GM12878 (cell line): Measurements from ENCODE around the gene TXN2. TPM values are rescaled to one million over a fixed set of nuclear protein-coding genes. Genes with fewer than 3 reads are reported as not detected.

Experiments used
- ATF7 ChIP-seq: fragments of 450-650 bp; IDR thresholded peaks from 2 replicates; pipeline ENCODE4 v1.6.1; 2016; ENCODE audit warnings: low read depth, mild to moderate bottlenecking
- CREB1 ChIP-seq: IDR thresholded peaks from 2 replicates; pipeline ENCODE4 v1.6.1; 2012; ENCODE audit warnings: low read depth, mild to moderate bottlenecking, inconsistent platforms
- EZH2 ChIP-seq: IDR thresholded peaks from 2 replicates; pipeline ENCODE4 v1.6.1; 2012; ENCODE audit warnings: low read depth, mild to moderate bottlenecking, control low read depth, inconsistent platforms, low read length, borderline replicate concordance; ENCODE audit not compliant: control insufficient read depth
- FOXK2 ChIP-seq: fragments of 450-650 bp; IDR thresholded peaks from 2 replicates; pipeline ENCODE4 v1.6.1; 2017; ENCODE audit warnings: mild to moderate bottlenecking, moderate library complexity
- IKZF2 ChIP-seq, 2 experiments: fragments of 450-650 bp; IDR thresholded peaks; 2 replicates each; pipeline ENCODE4 v1.6.1; 2017; ENCODE audit warnings: mild to moderate bottlenecking in 2 of 2, moderate library complexity in 2 of 2
- NR2F1 ChIP-seq: fragments of 450-650 bp; conservative IDR thresholded peaks from 2 replicates; pipeline ENCODE4 v1.6.1; 2017; ENCODE audit warnings: mild to moderate bottlenecking
- PML ChIP-seq: IDR thresholded peaks from 2 replicates; pipeline ENCODE4 v1.6.1; 2012; ENCODE audit warnings: low read length, inconsistent platforms
- RB1 ChIP-seq: fragments of 450-650 bp; formaldehyde crosslinking; IDR thresholded peaks from 2 replicates; pipeline ENCODE4 v1.6.1; 2017; ENCODE audit warnings: mild to moderate bottlenecking, borderline replicate concordance
- SRF ChIP-seq, 2 experiments: IDR thresholded peaks; 2 replicates each; pipeline ENCODE4 v1.6.1; 2011; ENCODE audit warnings: low read depth in 2 of 2, low read length in 2 of 2, mild to moderate bottlenecking in 1 of 2, moderate library complexity in 1 of 2
- TAF1 ChIP-seq: IDR thresholded peaks from 2 replicates; pipeline ENCODE4 v1.6.1; 2011; ENCODE audit warnings: mild to moderate bottlenecking, low read depth, low read length, borderline replicate concordance
- WRNIP1 ChIP-seq: IDR thresholded peaks from 2 replicates; pipeline ENCODE4 v1.6.1; 2011; ENCODE audit warnings: low read depth, low read length, improper control_type of control experiment, borderline replicate concordance
- ZBED1 ChIP-seq: IDR thresholded peaks from 2 replicates; pipeline ENCODE4 v1.6.1; 2016; ENCODE audit warnings: borderline replicate concordance
- ZNF622 ChIP-seq: fragments of 450-650 bp; IDR thresholded peaks from 2 replicates; pipeline ENCODE4 v1.6.1; 2017; ENCODE audit warnings: mild to moderate bottlenecking, inconsistent platforms
- polyA plus RNA-seq, 11 experiments: library from polyadenylated mRNA; depleted of rRNA in 4 of 11; unstranded in 6 of 11; stranded (reverse) in 5 of 11; fragments of >200 nt; fragmentation: Nextera tagmentation in 4 of 11; fragmentation: Illumina TruSeq in 1 of 11; extraction: Ambion mirVana in 4 of 11; extraction: Trizol in 1 of 11; gene quantifications; 1 replicate in 1 of 11; 2 replicates in 10 of 11; pipeline versions ENCODE4 v1.2.1 to v1.2.3, GENCODE V29; 2011 to 2016; ENCODE audit warnings: inconsistent platforms in 2 of 11, missing spikeins in 2 of 11, low read depth in 1 of 11
- total RNA-seq, 4 experiments: library from RNA; depleted of rRNA in 3 of 4; stranded (reverse); fragments of >200 nt in 3 of 4; fragmentation: Illumina TruSeq in 1 of 4; extraction: Trizol in 1 of 4; gene quantifications; 2 replicates each; pipeline versions ENCODE4 v1.2.1 to v1.2.3, GENCODE V29; 2013 to 2021
- TF ChIP-seq, protein P1 (sequence below): fragments of 450-650 bp; IDR thresholded peaks from 2 replicates; pipeline ENCODE4 v1.6.1; 2016; ENCODE audit warnings: mild to moderate bottlenecking
- TF ChIP-seq, protein P2 (sequence below): IDR thresholded peaks from 2 replicates; pipeline ENCODE4 v1.6.1; 2012; ENCODE audit warnings: low read depth, low read length, improper control_type of control experiment
- TF ChIP-seq, protein P3 (sequence below): fragments of 450-650 bp; conservative IDR thresholded peaks from 2 replicates; pipeline ENCODE4 v1.6.1; 2017; ENCODE audit warnings: mild to moderate bottlenecking, moderate library complexity
- TF ChIP-seq, protein P4 (sequence below): fragments of 450-650 bp; IDR thresholded peaks from 2 replicates; pipeline ENCODE4 v1.6.1; 2017; ENCODE audit warnings: low read depth, mild to moderate bottlenecking, moderate library complexity
- TF ChIP-seq, protein P5 (sequence below): fragments of 450-650 bp; IDR thresholded peaks from 2 replicates; pipeline ENCODE4 v1.6.1; 2018; ENCODE audit warnings: borderline replicate concordance, mild to moderate bottlenecking; ENCODE audit not compliant: partially characterized antibody

Gene TXN2
- total and polyA plus RNA-seq, 10 of the 15 experiments (the other 5 are each of a cell fraction or from before 2014, with no cell fraction given): 70.2 to 350 (median 183) TPM

DNA sequence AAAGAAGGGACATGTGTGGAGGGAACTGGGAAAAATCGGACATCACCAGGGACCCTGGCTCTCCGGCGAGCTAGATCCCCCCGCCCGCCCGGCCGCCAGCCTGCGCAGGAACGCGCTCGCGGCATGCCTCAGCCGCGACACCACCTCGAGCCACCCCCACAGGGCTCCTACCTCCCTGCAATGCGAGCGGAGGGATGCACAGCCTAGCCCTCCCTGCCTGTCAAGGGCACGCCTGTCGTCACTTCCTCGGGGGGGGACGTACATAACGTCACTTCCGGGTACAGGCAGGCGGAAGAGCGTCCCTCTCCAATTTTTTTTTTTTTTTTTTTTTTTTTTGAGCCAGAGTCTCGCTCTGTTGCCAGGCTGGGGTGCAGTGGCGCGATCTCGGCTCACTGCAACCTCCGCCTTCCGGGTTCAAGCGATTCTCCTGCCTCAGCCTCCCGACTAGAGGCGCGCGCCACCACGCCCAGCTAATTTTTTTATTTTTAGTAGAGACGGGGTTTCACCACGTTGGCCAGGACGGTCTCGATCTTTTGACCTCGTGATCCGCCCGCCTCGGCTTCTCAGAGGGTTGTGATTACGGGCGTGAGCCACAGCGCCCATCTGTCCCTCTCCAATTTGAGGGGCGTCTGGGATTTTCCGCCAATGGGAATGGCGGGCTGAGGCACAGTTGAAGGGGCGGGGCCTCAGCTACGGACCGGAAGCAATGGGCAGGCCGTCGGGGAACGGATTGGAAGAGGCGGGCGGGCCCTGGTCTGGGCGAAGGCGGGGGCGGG is at the start of gene TXN2 (continued):
- TF ChIP-seq ATF7 (peak; percentile 92), FOXK2 (peak; percentile 35; the same call in 1 of the 2 replicates), WRNIP1 (no peak), EZH2 (no peak), SRF (IDR thresholded peaks at IDR 0.05; ENCODE audit: low read depth in 2 of 2, low read length in 2 of 2) (0 out of 4 replicates have a peak, but pooled peaks of 1 of the 2 experiments have one; percentile 42), TAF1 (peak; percentile 72; the same call in 1 of the 2 replicates), CREB1 (peak; percentile 95), PML (peak; percentile 95), RB1 (peak; percentile 40; the same call in 1 of the 2 replicates), ZNF622 (no peak), NR2F1 (peak; percentile 55), IKZF2 (IDR thresholded peaks at IDR 0.05) (peak; percentile 64 to 67), ZBED1 (no peak)
- TF ChIP-seq, protein P1, sequence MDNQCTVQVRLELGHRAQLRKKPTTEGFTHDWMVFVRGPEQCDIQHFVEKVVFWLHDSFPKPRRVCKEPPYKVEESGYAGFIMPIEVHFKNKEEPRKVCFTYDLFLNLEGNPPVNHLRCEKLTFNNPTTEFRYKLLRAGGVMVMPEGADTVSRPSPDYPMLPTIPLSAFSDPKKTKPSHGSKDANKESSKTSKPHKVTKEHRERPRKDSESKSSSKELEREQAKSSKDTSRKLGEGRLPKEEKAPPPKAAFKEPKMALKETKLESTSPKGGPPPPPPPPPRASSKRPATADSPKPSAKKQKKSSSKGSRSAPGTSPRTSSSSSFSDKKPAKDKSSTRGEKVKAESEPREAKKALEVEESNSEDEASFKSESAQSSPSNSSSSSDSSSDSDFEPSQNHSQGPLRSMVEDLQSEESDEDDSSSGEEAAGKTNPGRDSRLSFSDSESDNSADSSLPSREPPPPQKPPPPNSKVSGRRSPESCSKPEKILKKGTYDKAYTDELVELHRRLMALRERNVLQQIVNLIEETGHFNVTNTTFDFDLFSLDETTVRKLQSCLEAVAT: peak; percentile 17; the same call in 1 of the 2 replicates
- TF ChIP-seq, protein P2, sequence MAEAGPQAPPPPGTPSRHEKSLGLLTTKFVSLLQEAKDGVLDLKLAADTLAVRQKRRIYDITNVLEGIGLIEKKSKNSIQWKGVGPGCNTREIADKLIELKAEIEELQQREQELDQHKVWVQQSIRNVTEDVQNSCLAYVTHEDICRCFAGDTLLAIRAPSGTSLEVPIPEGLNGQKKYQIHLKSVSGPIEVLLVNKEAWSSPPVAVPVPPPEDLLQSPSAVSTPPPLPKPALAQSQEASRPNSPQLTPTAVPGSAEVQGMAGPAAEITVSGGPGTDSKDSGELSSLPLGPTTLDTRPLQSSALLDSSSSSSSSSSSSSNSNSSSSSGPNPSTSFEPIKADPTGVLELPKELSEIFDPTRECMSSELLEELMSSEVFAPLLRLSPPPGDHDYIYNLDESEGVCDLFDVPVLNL: no peak
- TF ChIP-seq, protein P3, sequence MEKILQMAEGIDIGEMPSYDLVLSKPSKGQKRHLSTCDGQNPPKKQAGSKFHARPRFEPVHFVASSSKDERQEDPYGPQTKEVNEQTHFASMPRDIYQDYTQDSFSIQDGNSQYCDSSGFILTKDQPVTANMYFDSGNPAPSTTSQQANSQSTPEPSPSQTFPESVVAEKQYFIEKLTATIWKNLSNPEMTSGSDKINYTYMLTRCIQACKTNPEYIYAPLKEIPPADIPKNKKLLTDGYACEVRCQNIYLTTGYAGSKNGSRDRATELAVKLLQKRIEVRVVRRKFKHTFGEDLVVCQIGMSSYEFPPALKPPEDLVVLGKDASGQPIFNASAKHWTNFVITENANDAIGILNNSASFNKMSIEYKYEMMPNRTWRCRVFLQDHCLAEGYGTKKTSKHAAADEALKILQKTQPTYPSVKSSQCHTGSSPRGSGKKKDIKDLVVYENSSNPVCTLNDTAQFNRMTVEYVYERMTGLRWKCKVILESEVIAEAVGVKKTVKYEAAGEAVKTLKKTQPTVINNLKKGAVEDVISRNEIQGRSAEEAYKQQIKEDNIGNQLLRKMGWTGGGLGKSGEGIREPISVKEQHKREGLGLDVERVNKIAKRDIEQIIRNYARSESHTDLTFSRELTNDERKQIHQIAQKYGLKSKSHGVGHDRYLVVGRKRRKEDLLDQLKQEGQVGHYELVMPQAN: peak; percentile 66
- TF ChIP-seq, protein P4, sequence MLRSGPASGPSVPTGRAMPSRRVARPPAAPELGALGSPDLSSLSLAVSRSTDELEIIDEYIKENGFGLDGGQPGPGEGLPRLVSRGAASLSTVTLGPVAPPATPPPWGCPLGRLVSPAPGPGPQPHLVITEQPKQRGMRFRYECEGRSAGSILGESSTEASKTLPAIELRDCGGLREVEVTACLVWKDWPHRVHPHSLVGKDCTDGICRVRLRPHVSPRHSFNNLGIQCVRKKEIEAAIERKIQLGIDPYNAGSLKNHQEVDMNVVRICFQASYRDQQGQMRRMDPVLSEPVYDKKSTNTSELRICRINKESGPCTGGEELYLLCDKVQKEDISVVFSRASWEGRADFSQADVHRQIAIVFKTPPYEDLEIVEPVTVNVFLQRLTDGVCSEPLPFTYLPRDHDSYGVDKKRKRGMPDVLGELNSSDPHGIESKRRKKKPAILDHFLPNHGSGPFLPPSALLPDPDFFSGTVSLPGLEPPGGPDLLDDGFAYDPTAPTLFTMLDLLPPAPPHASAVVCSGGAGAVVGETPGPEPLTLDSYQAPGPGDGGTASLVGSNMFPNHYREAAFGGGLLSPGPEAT: peak; percentile 97
- TF ChIP-seq, protein P5, sequence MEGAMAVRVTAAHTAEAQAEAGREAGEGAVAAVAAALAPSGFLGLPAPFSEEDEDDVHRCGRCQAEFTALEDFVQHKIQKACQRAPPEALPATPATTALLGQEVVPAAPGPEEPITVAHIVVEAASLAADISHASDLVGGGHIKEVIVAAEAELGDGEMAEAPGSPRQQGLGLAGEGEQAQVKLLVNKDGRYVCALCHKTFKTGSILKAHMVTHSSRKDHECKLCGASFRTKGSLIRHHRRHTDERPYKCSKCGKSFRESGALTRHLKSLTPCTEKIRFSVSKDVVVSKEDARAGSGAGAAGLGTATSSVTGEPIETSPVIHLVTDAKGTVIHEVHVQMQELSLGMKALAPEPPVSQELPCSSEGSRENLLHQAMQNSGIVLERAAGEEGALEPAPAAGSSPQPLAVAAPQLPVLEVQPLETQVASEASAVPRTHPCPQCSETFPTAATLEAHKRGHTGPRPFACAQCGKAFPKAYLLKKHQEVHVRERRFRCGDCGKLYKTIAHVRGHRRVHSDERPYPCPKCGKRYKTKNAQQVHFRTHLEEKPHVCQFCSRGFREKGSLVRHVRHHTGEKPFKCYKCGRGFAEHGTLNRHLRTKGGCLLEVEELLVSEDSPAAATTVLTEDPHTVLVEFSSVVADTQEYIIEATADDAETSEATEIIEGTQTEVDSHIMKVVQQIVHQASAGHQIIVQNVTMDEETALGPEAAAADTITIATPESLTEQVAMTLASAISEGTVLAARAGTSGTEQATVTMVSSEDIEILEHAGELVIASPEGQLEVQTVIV: peak; percentile 84
